SW480 (cell line): ENCODE data around the gene RXFP1.

Source experiments
- DNase-seq: peaks from one replicate; pipeline ENCODE4 v3.0.0-alpha.2; 2016; ENCODE audit warnings: low spot score

RXFP1 gene

DNA sequence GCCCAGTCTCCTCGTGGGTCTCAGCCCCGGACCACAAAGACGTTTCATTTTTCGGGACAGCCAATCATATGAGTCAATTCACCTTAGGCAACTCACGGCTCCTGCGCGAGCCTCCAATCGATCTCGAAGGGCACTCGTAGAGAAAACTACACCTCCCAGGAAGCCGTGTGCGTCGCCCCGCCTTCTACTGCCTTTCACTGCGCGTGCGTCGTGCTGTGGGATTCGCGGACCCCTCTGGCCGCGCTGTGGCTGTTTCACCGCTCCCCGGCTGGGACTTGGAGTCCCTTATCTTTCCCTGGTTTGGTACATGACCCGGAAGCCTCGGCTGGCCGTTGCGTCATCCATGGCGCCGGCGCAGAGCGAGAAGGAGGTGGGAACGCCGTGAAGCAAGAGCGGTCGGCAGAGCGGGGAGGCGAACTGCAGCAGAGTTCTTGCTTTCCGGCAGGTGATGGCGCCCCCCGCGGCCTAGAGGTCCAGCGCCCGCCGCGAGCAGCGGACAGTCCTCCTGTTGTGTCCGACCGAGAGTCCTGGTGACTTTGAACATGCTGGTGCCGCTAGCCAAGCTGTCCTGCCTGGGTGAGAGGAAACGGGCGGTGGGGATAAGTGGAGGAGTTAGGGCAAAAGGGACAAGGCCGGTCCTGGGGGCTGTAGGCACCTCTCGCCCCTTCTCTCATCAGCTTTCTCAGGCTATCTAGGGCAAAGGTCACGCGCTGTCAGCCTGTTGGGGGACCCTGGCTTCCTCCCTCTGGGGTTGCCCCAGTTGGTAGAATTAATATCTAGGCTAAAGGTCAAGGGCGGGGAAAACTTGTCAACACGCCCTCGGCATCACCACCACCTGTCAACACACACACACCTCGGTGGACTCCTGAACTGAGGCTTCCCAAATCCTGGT lies 150.5 kb downstream of the RXFP1 start, which contains the start of gene ETFDH:
ETFDH (plus strand) TSS at position 382 of the 892 bp plus-strand sequence; CDS start at position 543, 161 bp downstream.
- DNase-seq = peak; percentile 97

DNA sequence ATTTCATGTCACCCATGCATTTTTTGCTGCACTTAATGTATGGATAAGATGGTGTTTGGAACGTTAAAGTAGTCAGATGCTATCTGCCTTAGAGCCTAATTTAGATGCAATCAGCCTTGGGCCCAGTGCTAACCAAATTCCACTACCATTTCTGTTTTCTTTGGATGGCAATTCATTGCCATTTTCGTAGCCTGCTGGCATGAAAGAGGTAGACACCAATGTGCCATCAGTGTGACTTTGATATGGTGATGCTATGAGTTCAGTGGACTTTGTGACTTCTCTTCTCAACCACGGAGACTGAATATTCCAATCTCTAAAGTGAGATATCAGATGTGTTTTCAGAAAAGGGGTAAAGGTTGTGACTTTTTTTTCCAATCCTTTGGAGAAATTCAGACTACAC lies 152.0 kb downstream of the RXFP1 start:
- no peak for DNase-seq

DNA sequence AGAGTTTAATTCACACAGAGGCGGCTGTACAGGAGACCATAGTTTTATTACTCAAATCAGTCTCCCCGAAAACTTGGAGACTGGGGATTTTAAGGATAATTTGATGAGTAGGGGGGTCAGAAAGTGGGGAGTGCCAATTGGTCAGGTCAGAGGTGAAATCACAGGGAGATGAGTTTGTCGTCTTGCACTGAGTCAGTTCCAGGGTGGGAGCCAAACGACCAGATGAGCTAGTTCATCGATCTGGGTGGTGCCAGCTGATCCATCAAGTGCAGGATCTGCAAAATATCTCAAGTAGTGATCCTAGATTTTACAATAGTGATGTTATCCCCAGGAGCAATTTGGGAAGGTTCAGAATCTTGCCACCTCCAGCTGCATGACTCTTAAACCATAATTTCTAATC lies 154.4 kb downstream of the RXFP1 start:
- no peak for DNase-seq

DNA sequence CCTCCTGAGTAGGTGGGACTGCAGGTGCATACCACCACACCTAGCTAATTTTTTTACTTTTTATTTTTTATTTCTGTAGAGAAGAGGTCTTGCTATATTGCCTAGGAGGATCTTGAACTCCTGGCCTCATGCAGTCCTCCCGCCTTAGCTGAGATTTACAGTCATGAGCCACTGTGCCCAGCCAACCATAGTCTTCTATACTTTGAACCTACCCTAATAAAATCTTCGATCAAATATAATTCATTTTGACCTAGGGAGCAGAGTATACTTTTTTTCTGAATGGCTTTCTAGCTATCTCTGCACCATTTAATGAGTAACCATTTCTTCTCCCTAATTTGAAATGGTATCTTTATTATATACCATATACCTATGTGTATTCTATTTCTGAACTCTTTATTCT lies 157.1 kb downstream of the RXFP1 start:
- no peak for DNase-seq

DNA sequence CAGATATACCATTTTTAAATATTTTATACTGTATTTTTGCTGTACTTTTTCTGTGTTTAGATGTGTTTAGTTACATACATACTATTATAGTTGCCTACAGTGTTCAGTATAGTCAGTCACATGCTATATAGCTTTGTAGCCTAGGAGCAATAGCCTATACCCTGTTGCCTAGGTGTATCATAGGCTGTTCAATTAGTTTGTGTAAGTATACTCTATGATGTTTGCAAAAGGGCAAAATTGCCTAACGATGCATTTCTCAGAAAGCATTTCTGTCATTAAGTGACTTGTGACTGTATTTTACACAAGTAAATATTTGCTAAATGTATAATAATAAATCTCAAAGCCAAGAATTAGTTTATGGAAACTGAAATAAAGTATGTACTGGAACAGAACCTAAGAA lies 159.9 kb downstream of the RXFP1 start:
- DNase-seq = no peak

DNA sequence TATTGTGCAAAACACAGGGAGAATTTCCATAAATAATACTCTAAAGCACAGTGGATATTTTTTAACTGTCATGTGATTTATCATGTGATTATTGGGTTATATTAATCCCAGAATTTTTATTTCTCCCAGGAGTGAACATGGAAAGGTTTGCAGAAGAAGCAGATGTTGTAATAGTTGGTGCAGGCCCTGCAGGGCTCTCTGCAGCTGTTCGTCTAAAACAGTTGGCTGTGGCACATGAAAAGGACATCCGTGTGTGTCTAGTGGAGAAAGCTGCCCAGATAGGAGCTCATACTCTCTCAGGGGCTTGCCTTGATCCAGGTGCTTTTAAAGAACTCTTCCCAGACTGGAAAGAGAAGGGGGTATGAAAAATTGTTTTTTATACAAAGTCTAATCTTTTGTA lies 160.4 kb downstream of the RXFP1 start:
- no peak for DNase-seq

DNA sequence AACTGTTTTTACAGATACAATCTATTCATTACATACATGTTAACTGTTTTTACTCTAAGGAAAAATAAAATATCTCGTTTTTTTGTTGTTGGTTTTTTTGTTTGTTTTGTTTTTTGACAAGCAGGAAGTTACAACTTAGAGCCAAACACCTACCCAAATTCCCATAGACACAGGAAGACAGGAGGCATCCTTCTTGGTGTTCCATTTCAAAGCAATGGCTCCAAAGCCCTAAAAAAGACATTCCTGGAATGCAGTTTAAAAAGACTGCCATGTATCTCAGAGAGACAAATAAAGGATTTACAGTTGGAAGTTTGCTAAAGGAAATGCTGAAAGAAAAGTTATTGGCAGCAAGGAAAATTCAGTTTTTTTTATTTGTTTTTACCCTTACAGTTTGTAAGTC lies 167.1 kb downstream of the RXFP1 start:
- DNase-seq = no peak
